ENCODE measurements around the gene RNF8. TPM values are rescaled to one million over a fixed set of nuclear protein-coding genes. Genes with fewer than 3 reads are reported as not detected.

RNF8 gene
- total RNA-seq, 2 donors from 2014 or later, result 12.7 to 42.4 TPM

- peaks cover 5% of the 10 kb centered on the region in 2 donors for H3K36me3 ChIP-seq
- TF ChIP-seq CTCF (IDR thresholded peaks at IDR 0.05) (no peak), POLR2AphosphoS5 (IDR thresholded peaks at IDR 0.05) (no peak), POLR2A (IDR thresholded peaks at IDR 0.05) (no peak)
- WGBS, result 90% methylated on average over 5 of the region's 5 CpGs
Observed at GRCh38 chr6:37317312-37318038, 36.3 kb upstream of the RNF8 start.

GRCh38 chr6:37319156-37319555 is 34.6 kb upstream of the RNF8 start:
- Histone ChIP-seq H3K9me3 (no peaks in the 10 kb centered on the region), H3K4me3 (no peak overlapping the region), H3K36me3 (peaks cover 5% of the 10 kb centered on the region in 2 donors), H3K4me1 (replicated peaks) (peaks cover 4% of the 10 kb centered on the region), H3K27me3 (replicated peaks; ENCODE audit: insufficient read depth) (no peaks in the 10 kb centered on the region), H3K27ac (no peak overlapping the region)
- TF ChIP-seq POLR2AphosphoS5 (IDR thresholded peaks at IDR 0.05) (no peak), POLR2A (IDR thresholded peaks at IDR 0.05) (no peak), CTCF (IDR thresholded peaks at IDR 0.05) (no peak)
- intact Hi-C loops (cut with DNase I), result no loop called here
- no peak for DNase-seq (ENCODE audit: low spot score)
- WGBS, result 84% methylated on average over 3 of the region's 3 CpGs

More at GRCh38 chr6:37317312-37318038, 36.3 kb upstream of the RNF8 start:
- Histone ChIP-seq H3K9me3 (no peaks in the 10 kb centered on the region), H3K4me3 (no peak overlapping the region), H3K4me1 (replicated peaks) (no peaks in the 10 kb centered on the region), H3K27me3 (replicated peaks; ENCODE audit: insufficient read depth) (no peaks in the 10 kb centered on the region), H3K27ac (no peak overlapping the region)
- DNase-seq (ENCODE audit: low spot score), result no peak
- intact Hi-C loops (cut with DNase I), result no loop called here

GRCh38 chr6:37319856-37320480 is 33.8 kb upstream of the RNF8 start:
- no peak overlapping the region for H3K4me3 ChIP-seq
- WGBS, result 77% methylated on average over 4 of the region's 4 CpGs
- intact Hi-C loops (cut with DNase I), result loop anchor here (5.0 kb wide), 2 partner anchors 247 to 372 kb away; no protein-coding TSS in a partner anchor
- TF ChIP-seq POLR2AphosphoS5 (IDR thresholded peaks at IDR 0.05) (no peak), POLR2A (IDR thresholded peaks at IDR 0.05) (no peak), CTCF (IDR thresholded peaks at IDR 0.05) (no peak)
- H3K4me1 ChIP-seq (replicated peaks), result peaks cover 5% of the 10 kb centered on the region
- H3K27me3 ChIP-seq (replicated peaks; ENCODE audit: insufficient read depth), result no peaks in the 10 kb centered on the region
- no peak overlapping the region for H3K27ac ChIP-seq
- H3K9me3 ChIP-seq, result no peaks in the 10 kb centered on the region
- DNase-seq (ENCODE audit: low spot score), result no peak
- H3K36me3 ChIP-seq, result peaks cover 5% of the 10 kb centered on the region in 2 donors

DNA sequence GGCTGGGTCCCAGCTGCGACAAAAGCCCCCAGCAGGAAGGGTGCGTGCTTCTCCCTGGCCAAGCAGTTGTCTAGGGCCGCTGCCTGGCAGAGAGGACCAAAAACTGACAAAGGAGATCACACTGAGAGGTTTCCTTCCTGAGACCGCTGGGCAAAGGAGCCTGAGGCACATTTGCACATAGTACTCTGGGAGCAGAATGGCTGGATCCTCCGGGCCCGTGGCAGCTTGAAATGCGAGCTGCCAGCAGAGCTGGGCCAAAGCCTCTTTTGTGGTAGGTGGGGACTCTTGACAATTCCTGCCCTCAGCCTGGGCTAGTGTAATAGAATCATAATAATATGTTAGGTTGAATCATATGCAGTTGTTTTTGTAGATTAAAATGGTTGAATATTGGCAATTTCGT is 33.1 kb upstream of the RNF8 start:
- Histone ChIP-seq H3K4me3 (no peak overlapping the region), H3K27me3 (replicated peaks; ENCODE audit: insufficient read depth) (no peaks in the 10 kb centered on the region), H3K9me3 (no peaks in the 10 kb centered on the region), H3K4me1 (replicated peaks) (peaks cover 5% of the 10 kb centered on the region), H3K36me3 (peaks cover 5% of the 10 kb centered on the region in 2 donors), H3K27ac (no peak overlapping the region)
- no peak for DNase-seq (ENCODE audit: low spot score)
- intact Hi-C loops (cut with DNase I), result loop anchor here (5.0 kb wide), 2 partner anchors 247 to 372 kb away; no protein-coding TSS in a partner anchor
- 57% methylated on average over 8 of the region's 8 CpGs for WGBS
- TF ChIP-seq POLR2AphosphoS5 (IDR thresholded peaks at IDR 0.05) (no peak), CTCF (IDR thresholded peaks at IDR 0.05) (no peak), POLR2A (IDR thresholded peaks at IDR 0.05) (no peak)

All from prostate gland (tissue), 2 donors.